Gastrocnemius medialis (tissue), 4 donors: ENCODE results near the gene MKNK2.

Experiments
- POLR2A ChIP-seq, 2 donors: fragments of 450-650 bp; IDR thresholded peaks; one replicate each; pipeline ENCODE4 v1.6.1; 2017; ENCODE audit warnings: antibody characterized with exemption in 2 of 2, mild to moderate bottlenecking in 2 of 2, moderate library complexity in 2 of 2
- TF ChIP-seq, protein P1 (sequence below), 5 experiments: fragments of 450-650 bp in 3 of 5; fragments of 200-600 bp in 2 of 5; sonication (generic) in 2 of 5; IDR thresholded peaks in 4 of 5; conservative IDR thresholded peaks in 1 of 5; 1 replicate in 4 of 5; 2 replicates in 1 of 5; pipeline ENCODE4 v1.5.1; 2016 to 2019; ENCODE audit warnings: antibody characterized with exemption in 5 of 5, mild to moderate bottlenecking in 3 of 5, moderate library complexity in 3 of 5

DNA sequence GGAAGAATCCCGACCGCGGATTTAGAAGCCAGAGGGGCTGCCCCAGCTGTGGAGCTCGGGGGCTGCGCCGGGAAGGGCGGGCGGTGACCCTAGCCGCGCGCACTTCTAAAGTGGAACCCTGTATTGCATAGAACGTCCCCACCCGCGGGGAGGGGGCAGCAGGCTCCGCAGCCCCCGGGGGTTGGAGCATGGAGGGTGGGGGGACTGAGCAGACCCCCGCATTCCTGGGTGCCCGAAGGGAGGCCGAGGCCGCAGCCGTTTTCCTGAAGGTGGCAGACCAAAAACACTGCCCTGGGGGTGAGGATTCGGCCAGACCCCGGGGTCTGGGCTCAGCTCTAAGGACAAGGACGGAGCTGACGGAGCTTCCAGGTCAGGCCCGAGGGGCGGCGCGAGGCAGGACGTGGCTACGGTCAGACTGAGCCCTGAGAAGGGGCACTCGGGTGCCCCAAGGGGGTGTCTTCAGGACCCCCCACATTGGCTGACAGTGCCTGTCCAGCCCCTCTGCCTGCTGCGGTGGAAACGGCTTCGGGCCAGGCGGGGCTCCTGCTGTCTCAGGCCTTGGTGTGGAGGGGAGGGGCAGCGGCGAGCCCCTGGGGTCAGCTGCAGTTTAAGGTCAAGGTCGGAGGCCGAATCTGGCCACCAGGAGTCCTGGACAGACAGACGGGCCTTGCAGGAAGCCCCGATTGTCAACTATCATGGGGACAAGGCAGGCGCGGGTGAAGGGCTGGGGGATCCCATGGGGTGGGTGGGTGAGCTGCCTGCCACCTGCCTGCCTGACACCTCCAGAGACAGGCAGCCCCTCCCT lies 12.6 kb downstream of the MKNK2 start:
- TF ChIP-seq, protein P1, sequence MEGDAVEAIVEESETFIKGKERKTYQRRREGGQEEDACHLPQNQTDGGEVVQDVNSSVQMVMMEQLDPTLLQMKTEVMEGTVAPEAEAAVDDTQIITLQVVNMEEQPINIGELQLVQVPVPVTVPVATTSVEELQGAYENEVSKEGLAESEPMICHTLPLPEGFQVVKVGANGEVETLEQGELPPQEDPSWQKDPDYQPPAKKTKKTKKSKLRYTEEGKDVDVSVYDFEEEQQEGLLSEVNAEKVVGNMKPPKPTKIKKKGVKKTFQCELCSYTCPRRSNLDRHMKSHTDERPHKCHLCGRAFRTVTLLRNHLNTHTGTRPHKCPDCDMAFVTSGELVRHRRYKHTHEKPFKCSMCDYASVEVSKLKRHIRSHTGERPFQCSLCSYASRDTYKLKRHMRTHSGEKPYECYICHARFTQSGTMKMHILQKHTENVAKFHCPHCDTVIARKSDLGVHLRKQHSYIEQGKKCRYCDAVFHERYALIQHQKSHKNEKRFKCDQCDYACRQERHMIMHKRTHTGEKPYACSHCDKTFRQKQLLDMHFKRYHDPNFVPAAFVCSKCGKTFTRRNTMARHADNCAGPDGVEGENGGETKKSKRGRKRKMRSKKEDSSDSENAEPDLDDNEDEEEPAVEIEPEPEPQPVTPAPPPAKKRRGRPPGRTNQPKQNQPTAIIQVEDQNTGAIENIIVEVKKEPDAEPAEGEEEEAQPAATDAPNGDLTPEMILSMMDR (IDR thresholded peaks at IDR 0.05 in 4 of 5, conservative IDR thresholded peaks at IDR 0.05 in 1 of 5) = no peak
- no peak for TF ChIP-seq POLR2A (IDR thresholded peaks at IDR 0.05)
